ENCODE data around the gene RUSC1. TPM values are rescaled to one million over a fixed set of nuclear protein-coding genes. Genes with fewer than 3 reads are reported as not detected.
A peak's percentile ranks its signal among the peaks of the same experiment; 100 is the strongest.

The RUSC1 gene
- total and polyA plus RNA-seq, 2 donors (not counting 3 experiments of a cell fraction or from before 2014, with no cell fraction given) = 42.4 to 46.6 TPM

DNA sequence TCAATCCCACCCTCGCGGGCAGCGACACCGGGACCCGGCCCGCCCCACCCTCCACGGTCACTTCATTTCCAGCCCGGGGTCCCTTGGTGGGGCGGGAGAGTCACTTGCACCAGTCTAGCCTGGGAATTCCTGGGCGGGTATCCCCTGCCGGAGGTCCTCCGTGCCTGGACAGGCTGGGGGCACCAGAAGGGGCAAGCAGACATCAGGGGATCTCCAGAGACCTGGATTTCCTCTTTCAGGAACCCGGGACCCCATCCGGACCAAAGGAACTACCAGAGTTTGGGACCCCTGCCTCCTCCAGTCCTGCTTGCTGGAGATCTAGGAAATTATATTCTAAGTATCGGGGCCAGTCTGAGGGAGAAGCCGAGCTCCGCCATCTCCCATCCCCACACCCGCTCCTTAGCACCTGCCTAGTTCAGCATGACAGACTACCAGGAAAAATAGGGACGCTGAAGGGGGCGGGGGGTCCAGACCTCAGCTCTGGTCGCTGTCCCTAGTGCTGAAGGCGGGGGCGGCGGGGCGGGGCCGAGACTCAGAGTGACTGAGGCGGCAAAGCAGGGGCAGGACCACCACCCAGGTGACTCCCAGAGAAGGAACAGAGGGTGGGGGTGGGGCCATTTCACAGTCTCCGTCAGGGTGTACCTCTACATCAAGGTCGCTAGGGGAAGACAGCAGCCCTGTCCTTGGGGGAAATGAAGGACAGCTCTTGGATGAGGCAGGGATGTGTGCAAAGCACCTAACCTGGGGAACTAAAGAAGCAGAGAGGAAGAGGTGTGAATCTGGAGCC, 42.6 kb upstream of the RUSC1 start:
- Histone ChIP-seq H3K4me3 (replicated peaks in 1 of 3; ENCODE audit: insufficient read depth in 1 of 3, low read depth in 1 of 3, low read length in 3 of 3) (peak overlapping the region; percentile 15 to 68 (median 53)), H3K79me2 (ENCODE audit: control insufficient read depth, insufficient read depth, low read length) (no peaks in the 10 kb centered on the region), H2AFZ (ENCODE audit: low read depth, low read length) (peak overlapping the region; percentile 89), H3K4me2 (ENCODE audit: insufficient read depth, low read length) (peak overlapping the region; percentile 67), H3K9me3 (replicated peaks; ENCODE audit: control insufficient read depth, insufficient read depth, low read length) (no peaks in the 10 kb centered on the region), H3K9me1 (replicated peaks; ENCODE audit: control insufficient read depth, extremely low read depth, insufficient read depth, low read length) (no peaks in the 10 kb centered on the region), H3K9ac (replicated peaks; ENCODE audit: extremely low read depth, insufficient read depth, low read length) (no peak overlapping the region), H3K27me3 (ENCODE audit: control insufficient read depth in 2 of 2, insufficient read depth in 2 of 2, low read length in 2 of 2) (peaks cover 0 to 2% of the 10 kb centered on the region in 2 experiments), H3K4me1 (ENCODE audit: control insufficient read depth, extremely low read depth, insufficient read depth, low read length) (peaks cover 13% of the 10 kb centered on the region), H4K20me1 (replicated peaks; ENCODE audit: control insufficient read depth, extremely low read depth, insufficient read depth, low read length) (no peaks in the 10 kb centered on the region), H3K27ac (ENCODE audit: insufficient read depth, low read depth, low read length) (no peak overlapping the region), H3K36me3 (ENCODE audit: control insufficient read depth in 2 of 2, extremely low read depth in 1 of 2, insufficient read depth in 2 of 2, low read length in 2 of 2) (no peaks in the 10 kb centered on the region)
- dilution Hi-C loops (cut with MboI; ENCODE audit: extremely low pct_ligation_motif_present, low sequenced_read_pairs) (no loop called here), intact Hi-C loops (cut with micrococcal nuclease) (loop anchor here (1.0 kb wide), 3 partner anchors 16 to 45 kb away; partner anchors contain the start of genes FDPS and SCAMP3)
- no TSS peak for BruUV-seq (replicated peaks)
- FAIRE-seq = peak; percentile 15
- DNase-seq (ENCODE audit: low read depth, low spot score) = peak; percentile 33
- ChIA-PET CTCF (interaction anchor here (0.6 to 1.2 kb wide), 7 partner anchors 19 to 45 kb away, joined by 3 to 12 read pairs (median 5); partner anchors contain the start of genes FDPS and RUSC1), POLR2A (no interaction called here)
- no peak for TF ChIP-seq FOS (IDR thresholded peaks at IDR 0.05; ENCODE audit: borderline replicate concordance, insufficient read depth, low read length)
- TF ChIP-seq, protein P1, sequence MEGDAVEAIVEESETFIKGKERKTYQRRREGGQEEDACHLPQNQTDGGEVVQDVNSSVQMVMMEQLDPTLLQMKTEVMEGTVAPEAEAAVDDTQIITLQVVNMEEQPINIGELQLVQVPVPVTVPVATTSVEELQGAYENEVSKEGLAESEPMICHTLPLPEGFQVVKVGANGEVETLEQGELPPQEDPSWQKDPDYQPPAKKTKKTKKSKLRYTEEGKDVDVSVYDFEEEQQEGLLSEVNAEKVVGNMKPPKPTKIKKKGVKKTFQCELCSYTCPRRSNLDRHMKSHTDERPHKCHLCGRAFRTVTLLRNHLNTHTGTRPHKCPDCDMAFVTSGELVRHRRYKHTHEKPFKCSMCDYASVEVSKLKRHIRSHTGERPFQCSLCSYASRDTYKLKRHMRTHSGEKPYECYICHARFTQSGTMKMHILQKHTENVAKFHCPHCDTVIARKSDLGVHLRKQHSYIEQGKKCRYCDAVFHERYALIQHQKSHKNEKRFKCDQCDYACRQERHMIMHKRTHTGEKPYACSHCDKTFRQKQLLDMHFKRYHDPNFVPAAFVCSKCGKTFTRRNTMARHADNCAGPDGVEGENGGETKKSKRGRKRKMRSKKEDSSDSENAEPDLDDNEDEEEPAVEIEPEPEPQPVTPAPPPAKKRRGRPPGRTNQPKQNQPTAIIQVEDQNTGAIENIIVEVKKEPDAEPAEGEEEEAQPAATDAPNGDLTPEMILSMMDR (IDR thresholded peaks at IDR 0.05; ENCODE audit: extremely low read depth in 1 of 2, insufficient read depth in 1 of 2, low read depth in 1 of 2, low read length in 2 of 2) = peak; percentile 4 to 16

DNA sequence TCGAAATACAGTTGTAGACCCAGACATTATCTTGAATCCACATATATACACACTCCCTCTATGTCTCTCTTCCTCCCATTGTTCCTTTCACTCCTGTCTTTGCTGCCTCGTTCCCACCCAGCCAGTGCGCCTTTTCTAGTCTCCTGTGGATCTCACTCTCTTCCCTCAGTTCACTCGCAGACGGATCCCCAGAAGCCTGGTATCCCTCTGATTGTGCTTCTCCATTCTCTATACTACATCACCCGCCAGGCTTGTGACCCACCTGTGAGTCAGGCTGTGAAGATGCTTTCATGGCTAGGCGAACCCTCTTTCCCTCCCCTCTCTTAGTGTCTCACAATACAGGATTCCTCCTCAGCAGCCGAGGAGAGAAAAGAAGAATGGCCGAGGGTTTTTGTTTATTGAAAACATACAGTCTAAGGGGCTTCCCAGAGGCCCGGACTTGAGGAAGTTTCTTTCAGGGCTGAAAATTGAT, 42.0 kb upstream of the RUSC1 start:
- no peaks in the 10 kb centered on the region for H3K79me2 ChIP-seq (ENCODE audit: control insufficient read depth, insufficient read depth, low read length)
- no peak overlapping the region for H3K27ac ChIP-seq (ENCODE audit: insufficient read depth, low read depth, low read length)
- H3K4me2 ChIP-seq (ENCODE audit: insufficient read depth, low read length) = peak overlapping the region; percentile 22
- H3K9me3 ChIP-seq (replicated peaks; ENCODE audit: control insufficient read depth, insufficient read depth, low read length) = no peaks in the 10 kb centered on the region
- no peak overlapping the region for H3K9ac ChIP-seq (replicated peaks; ENCODE audit: extremely low read depth, insufficient read depth, low read length)
- ChIA-PET POLR2A (no interaction called here), CTCF (interaction anchor here (0.8 to 1.2 kb wide), 6 partner anchors 21 to 44 kb away, joined by 3 to 12 read pairs (median 5); partner anchors contain the start of genes FDPS and RUSC1)
- BruUV-seq (replicated peaks) = no TSS peak
- FAIRE-seq = no peak
- DNase-seq (ENCODE audit: low read depth, low spot score) = no peak
- dilution Hi-C loops (cut with MboI; ENCODE audit: extremely low pct_ligation_motif_present, low sequenced_read_pairs) (no loop called here), intact Hi-C loops (cut with micrococcal nuclease) (no loop called here)
- no peaks in the 10 kb centered on the region for H3K9me1 ChIP-seq (replicated peaks; ENCODE audit: control insufficient read depth, extremely low read depth, insufficient read depth, low read length)
- H3K36me3 ChIP-seq (ENCODE audit: control insufficient read depth in 2 of 2, extremely low read depth in 1 of 2, insufficient read depth in 2 of 2, low read length in 2 of 2) = no peaks in the 10 kb centered on the region
- no peak overlapping the region for H3K4me3 ChIP-seq (replicated peaks in 1 of 3; ENCODE audit: insufficient read depth in 1 of 3, low read depth in 1 of 3, low read length in 3 of 3)
- H3K27me3 ChIP-seq (ENCODE audit: control insufficient read depth in 2 of 2, insufficient read depth in 2 of 2, low read length in 2 of 2) = peaks cover 0 to 2% of the 10 kb centered on the region in 2 experiments
- TF ChIP-seq EZH2 (IDR thresholded peaks at IDR 0.05; ENCODE audit: borderline replicate concordance, low read depth, low read length, severe bottlenecking) = no peak
- TF ChIP-seq GATA2 (IDR thresholded peaks at IDR 0.05; ENCODE audit: insufficient read depth, insufficient read length, low read depth, low read length) = no peak
- TF ChIP-seq POLR2A (IDR thresholded peaks at IDR 0.05; ENCODE audit: low read depth, low read length) = no peak
- TF ChIP-seq, protein P2, sequence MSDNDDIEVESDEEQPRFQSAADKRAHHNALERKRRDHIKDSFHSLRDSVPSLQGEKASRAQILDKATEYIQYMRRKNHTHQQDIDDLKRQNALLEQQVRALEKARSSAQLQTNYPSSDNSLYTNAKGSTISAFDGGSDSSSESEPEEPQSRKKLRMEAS (IDR thresholded peaks at IDR 0.05; ENCODE audit: insufficient read depth, insufficient read length) = no peak
- no peak for TF ChIP-seq JUN (IDR thresholded peaks at IDR 0.05; ENCODE audit: borderline replicate concordance, insufficient read depth, insufficient read length, low read depth)
- no peak for TF ChIP-seq POLR2AphosphoS5 (IDR thresholded peaks at IDR 0.05; ENCODE audit: insufficient read depth, low read depth, low read length)
- TF ChIP-seq FOS (IDR thresholded peaks at IDR 0.05; ENCODE audit: borderline replicate concordance, insufficient read depth, low read length) = no peak
- TF ChIP-seq, protein P1 (IDR thresholded peaks at IDR 0.05; ENCODE audit: extremely low read depth in 1 of 2, insufficient read depth in 1 of 2, low read depth in 1 of 2, low read length in 2 of 2) = no peak
- no peak for TF ChIP-seq MYC (IDR thresholded peaks at IDR 0.05; ENCODE audit: low read depth, low read length)
- H4K20me1 ChIP-seq (replicated peaks; ENCODE audit: control insufficient read depth, extremely low read depth, insufficient read depth, low read length) = no peaks in the 10 kb centered on the region
- H3K4me1 ChIP-seq (ENCODE audit: control insufficient read depth, extremely low read depth, insufficient read depth, low read length) = peaks cover 11% of the 10 kb centered on the region
- H2AFZ ChIP-seq (ENCODE audit: low read depth, low read length) = no peak overlapping the region

All from endothelial cell of umbilical vein (primary cell).